GM19193 (cell line): Measurements from ENCODE around the gene AP4B1.
A peak's percentile ranks its signal among the peaks of the same experiment; 100 is the strongest.

Experiments
- POLR2A ChIP-seq: IDR thresholded peaks from 4 replicates; pipeline ENCODE4 v1.6.1; 2011; ENCODE audit not compliant: insufficient read depth, insufficient read length; ENCODE audit errors: extremely low read depth

The AP4B1 gene

DNA sequence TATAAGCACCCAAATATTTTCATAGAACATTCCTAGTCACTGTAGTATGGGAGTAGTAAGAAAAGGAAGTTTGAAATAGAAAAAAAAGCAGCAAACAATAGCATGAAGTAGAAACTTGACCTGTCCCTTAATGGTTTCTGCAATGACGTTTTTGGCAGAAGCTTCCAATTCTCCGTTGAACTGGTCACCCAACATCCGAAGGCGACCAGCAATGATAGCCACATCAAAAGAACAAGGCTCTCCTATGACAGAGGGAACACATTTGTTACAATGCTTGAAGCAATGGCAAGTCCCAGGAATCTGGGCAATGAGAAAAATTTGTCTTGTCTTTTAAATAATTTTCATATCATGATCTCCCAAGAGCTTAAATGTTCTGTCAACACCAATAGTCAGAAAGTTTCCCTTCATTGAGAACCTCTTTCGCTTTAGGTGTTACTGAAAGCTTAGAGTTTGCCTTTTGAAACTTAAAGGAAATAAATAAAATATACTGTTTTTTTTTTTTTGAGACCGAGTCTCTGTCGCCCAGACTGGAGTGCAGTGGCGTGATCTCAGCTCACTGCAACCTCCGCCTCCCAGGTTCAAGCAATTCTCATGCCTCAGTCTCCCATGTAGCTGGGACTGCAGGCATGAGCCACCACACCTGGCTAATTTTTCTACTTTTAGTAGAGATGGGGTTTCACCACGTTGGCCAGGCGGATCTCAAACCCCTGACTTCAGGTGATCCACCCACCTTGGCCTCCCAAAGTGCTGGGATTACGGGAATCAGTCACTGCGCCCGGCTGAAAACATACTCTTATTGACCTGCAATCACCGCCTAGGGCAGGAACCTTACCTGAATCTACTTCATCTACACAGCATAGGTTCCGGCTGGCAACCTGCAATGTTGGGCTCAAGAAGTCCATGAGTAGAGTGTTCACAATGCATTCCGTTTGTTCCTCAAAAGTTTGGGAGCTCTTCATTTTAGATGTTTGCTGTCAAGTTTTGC lies 17.9 kb downstream of the AP4B1 start:
- TF ChIP-seq POLR2A = no peak

DNA sequence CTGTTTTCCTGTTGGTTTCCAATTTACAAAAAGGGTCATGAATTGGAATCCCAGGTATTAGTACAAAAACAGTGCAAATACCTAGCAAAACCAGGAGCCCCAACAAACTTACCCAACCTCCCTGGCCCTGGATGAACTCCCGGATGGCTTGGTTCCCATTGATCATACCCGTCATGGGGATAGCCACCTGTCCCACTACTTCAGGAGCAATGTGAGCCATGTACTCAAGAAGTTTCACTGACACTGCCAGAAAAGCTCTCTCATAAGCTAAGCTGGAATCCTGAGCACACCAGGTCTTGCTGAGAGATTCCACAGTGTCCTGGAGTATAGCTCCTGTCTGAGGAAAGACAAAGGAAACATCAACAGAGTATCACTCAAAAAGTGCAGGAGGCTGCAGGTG lies 22.9 kb downstream of the AP4B1 start:
- TF ChIP-seq POLR2A = no peak

DNA sequence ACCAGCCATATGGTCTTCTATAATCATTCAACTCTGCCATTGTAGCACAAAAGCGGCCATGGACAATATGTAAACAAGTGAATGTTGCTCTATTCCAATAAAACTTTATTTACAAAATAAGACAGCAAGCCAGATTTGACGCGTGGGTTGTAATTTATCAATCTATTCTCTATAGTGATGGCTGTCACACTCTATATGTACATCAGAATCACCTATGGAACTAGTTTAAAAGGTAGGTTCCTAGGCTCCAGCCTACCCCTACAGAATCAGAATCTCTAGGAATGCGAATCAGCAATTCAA lies 24.9 kb downstream of the AP4B1 start:
- TF ChIP-seq POLR2A = no peak

DNA sequence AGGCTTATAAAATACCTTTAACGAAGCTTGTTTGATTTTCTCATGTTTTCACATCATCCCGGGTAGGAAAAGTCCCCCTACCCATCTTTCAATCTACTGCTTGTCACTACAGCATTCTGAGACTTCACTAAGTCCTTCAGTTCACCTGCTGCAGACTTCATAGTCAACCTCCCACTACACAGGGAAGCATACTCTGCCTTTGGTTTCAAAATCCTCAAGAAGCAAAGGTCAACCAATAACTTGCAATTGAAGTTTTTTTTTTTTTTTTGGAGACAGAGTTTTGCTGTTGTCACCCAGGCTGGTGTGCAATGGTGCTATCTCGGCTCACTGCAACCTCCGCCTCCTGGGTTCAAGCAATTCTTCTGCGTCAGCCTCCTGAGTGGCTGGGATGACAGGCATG lies 28.4 kb downstream of the AP4B1 start:
- TF ChIP-seq POLR2A = no peak

DNA sequence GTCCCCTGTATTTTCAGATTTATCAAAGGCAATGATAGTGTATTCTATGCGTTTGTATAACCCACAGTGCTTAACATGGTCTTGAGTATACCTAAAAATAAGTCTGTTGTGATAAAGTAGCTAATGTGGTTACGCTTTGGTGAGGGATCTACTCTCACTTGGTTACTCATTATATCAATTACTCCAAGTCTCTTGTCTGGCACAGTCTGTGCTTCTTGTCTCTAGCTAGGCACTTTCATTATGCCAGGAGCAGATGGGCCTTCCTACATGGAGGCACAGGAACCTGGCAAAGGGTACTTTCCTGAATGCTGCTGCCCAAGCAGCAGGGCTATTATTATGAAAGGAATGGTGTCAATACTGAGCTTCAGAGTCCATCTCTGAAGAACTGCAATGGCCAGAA lies 28.9 kb downstream of the AP4B1 start:
- no peak for TF ChIP-seq POLR2A

DNA sequence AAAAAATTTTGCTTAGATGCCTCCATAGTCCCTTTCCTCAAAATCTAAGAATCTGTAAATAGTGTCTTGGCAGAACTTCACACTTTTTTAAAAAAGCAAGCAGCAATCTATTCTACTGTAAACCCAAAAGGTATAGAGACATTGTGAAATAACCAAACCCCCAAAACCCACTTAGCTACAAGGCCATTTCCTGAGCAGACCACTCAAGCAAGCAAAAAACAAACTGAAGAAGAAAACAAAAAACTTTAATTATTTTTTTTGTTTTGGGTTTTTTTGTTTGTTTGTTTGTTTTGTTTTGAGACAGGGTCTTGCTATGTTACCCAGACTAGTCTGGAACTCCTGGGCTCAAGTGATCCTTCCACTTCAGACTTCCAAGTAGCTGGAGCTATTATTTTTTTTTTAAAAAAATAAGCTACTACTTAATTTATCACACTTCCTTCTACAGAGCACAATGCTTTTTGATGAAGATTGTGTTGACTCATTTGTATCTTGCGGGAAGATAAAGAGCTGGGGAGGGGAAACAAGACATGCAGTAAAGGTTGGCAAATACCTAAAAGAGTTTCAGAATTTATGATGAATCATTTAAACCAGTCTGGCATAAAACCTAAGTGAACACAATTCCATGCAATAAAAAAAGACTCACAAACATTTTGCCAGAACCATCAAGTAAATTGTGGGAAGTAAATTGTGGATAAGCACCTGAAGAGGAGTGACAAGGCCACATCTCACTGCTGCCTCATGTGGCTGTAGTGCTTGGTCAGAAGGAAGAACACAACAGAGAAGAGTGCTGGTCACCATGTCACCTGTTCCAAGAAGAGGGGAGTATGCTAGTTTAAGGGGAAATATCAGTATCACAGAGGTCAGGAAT lies 30.4 kb downstream of the AP4B1 start:
- TF ChIP-seq POLR2A = no peak

DNA sequence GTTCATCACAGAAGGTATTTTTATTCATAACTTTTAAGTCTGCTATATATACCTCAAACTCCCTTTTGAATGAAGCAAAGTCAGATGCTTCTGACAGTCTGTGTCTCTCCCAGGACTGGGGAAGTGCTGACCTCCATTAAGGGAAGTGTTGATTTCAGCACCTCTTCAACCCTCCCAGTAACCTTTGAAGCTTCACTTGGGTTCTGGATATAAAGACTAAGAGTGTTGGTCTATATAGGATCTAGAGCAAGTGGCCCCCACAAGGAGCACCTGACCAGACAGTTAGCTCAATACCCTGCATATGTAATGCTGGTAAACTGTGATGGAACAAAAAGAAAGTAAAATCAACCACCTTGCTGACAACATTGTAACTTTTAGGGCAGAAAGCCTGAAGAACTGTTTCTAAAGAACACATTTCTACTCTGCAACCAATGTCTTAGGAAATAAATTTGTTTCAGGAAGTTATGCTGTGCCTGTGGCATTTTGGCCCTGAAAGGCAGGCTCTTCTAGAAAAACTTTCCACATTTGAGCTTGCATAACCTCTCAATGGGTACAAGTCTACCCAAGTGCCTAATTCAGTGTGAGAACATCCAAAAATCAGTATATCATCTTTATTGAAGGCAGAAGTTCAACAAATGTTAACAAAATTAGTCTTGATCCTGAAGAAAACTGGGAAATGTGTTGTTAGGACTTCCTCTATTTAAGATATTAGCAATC lies 32.2 kb downstream of the AP4B1 start:
- TF ChIP-seq POLR2A = no peak

DNA sequence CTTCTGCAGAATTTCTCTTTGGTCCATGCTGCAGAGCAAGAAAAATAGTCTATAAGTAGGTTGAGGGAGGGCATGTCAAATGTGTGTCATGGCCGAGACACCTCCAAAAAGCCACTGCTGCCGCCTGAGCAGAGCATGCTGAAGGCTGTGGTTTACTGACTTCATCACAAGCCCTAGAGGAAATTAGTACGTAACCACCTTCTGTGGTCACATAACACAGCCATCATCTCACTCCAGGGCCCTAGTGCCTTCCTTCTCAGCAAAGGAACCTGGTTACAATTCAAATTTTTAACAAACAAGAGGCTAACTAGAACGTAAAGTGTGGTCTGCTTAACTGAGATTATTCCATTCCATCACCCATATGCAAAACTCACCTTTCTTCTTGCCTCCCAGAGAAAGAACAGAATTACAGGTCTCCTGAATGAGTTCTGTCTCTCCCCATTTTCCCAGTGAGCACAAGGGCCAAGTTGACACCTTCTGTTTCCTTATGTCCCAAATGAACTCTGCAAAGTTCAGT lies 32.9 kb downstream of the AP4B1 start, which contains the start of gene PTPN22:
TSS of gene PTPN22 (minus strand) at position 116 of the 517 bp plus-strand sequence.
- TF ChIP-seq POLR2A = peak; percentile 83

DNA sequence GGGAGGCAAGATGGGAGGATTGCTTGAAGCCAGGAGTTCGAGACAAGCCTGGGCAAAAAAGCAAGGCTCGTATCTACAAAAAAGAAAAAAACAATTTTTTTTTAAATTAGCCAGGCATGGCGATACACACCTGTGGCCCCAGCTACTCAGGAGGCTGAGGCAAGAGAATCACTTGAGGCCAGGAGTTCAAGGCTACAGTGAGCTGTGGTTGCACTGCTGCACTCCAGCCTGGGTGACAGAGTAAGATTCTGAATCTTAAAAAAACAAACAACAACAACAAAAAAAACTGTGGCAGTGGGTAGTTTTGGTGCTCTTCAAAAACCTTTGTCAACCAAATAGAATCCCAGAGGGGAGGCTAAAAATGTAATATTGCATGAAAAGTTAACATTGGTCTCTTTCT lies 33.8 kb downstream of the AP4B1 start:
- no peak for TF ChIP-seq POLR2A

DNA sequence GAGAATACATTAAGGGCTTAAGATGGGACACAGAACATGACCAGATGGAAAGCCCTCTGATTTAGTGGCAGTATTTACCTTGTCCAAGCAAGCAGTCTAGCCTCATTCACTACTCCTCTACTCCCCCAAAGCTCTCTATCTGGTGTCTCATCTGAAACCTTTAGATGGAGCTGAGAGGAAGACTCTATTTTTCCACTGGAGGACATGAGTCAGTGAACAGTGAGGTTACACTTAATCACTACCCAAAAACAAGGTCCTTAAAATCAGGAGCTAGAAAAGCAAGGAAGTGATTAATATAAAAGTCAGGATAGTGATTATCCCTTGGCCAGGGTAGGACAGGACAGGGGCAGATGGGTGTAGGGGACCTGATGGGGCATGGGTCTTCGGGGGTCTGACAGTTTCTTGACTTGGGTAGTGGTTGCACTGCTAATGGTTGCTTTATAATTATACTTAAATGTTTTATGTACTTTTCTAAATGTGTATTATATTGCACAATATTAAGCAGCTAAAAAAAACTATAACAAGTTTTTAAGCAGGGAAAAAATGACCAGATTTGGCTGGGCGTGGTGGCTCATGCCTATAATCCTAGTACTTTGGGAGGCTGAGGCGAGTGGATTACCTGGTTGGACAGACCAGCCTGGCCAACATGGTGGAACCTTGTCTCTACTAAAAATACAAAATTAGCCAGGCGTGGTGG lies 36.1 kb downstream of the AP4B1 start:
- no peak for TF ChIP-seq POLR2A

DNA sequence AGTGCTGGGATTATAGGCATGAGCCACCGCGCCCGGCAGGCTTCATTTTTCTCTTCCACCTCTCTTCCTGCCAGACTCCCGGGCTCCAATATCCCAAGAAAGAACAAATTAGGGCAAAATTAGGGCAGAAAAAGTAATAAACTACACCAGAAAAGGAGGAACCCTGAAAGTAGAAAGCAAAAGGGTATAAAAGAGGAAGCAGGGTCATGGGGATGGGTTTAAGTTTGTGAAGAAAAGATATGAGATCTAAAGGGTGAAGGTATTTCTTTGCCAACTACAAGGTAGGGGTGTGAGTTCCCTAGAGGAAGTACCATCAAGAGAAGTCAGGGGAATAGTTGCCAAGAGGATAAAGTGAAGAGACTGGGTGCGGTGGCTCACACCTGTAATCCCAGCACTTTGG lies 43.0 kb downstream of the AP4B1 start:
- TF ChIP-seq POLR2A = no peak

DNA sequence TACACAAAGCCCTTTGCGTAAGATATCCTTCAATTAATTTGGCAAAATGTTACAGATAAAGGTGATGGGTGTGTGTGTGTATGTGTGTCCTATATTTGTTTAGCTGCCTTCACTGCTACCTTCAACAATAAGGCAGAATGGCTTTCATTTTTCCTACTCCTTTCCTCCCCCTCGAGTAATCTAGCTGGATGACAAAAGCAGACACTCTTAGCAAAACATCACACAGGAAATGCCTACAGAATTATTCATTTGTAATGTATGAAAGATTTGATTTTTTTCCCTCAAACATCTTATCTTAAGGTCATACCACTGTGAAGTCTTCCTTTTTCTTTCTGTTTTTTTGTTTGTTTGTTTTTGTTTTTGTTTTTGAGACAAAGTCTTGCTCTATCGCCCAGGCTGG lies 43.7 kb downstream of the AP4B1 start:
- no peak for TF ChIP-seq POLR2A

DNA sequence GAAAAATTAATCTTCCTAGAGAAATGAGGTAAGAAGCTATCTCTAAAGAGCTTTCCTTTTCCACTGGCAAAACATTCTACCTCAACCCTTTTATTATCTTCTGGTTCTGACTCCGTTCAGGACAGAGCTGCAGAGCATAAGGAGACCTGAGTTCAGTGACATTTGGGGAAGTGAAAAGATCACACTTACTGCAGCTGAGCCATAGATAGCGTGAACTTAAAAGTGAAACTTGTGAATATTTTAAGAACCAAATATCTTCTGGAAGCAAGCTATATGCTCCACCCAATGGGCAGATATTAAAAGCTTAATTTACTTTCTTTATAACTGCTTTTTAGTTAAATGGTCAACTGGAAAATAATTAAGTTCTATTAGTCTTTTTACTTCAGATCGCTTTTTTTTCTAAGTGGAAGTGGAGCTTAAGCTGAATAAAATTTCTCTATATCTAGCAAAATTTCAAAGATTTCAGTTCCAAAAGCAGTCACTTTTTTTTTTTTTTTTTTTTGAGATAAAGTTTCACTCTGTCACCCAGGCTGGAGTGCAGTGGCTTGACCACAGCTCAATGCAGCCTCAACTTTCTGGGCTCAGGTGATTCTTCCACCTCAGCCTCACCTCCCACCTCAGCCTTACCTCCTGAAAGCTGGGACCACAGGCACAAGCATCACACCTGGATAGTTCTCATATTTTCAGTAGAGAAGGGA lies 45.0 kb downstream of the AP4B1 start:
- TF ChIP-seq POLR2A = no peak

DNA sequence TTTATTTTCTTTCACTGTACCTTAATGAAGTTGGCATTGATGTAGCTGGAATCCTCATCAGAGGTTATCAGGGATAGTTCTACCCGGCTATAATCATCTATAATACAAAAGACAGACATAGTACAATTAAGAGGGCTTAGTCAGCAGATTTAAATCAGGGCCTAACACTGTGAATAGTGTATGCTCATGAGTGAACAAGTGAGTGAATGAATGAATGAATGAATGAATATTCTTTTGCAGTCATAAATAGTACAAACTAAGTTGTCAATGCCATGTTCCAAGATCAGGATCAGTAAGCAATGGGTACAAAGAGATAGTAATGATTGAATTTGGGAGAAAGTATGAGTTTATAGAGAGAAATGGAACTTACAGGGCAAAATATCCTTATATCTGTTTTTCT lies 45.6 kb downstream of the AP4B1 start:
- TF ChIP-seq POLR2A = no peak
